Measurements from ENCODE around the gene GAB1. TPM values are rescaled to one million over a fixed set of nuclear protein-coding genes. Genes with fewer than 3 reads are reported as not detected.

The GAB1 gene
- total RNA-seq, 1 experiment from 2014 or later: 26.7 TPM

DNA sequence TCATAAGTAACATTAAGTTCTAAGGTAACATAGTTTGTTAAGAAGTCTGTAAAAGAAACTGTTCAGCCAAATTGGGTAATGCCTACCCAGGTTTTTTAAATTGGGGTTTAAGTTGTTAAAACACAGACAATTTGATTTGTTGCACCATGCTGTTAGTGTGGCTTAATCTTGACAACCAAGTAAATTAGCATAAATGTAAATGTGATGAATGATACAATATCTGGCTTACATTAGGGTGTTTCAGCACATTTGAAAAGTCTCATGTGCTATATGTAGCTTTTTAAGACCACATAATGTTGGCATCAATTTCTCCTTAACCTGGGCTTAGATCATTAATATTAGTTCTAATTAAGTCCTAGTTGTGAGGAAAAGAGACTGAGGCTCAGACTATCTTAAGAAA is 104.4 kb downstream of the GAB1 start:
- no peak for DNase-seq (ENCODE audit: low spot score)
- in situ Hi-C loops (cut with HindIII; ENCODE audit: low sequenced_read_pairs): no loop called here

DNA sequence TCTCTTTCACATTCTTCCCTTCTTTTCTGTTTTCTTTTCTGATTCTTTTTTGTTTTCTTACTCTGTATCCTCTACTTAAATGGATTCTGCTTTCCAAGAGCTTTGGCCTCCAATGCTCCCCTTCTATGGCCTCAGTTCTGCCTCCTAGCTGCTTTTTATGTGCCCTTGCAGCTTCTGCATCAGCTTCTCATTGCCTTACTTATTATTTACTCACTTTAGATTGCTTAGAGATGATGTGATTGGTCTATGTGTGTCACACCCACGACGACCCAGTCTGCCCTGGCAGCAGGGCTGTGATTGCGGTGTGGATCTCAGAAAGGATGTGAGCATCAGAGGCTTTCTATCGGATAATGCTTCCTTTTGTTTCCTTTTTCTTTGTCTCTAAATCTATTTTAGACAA is 105.0 kb downstream of the GAB1 start:
- DNase-seq (ENCODE audit: low spot score): no peak
- in situ Hi-C loops (cut with HindIII; ENCODE audit: low sequenced_read_pairs): no loop called here

DNA sequence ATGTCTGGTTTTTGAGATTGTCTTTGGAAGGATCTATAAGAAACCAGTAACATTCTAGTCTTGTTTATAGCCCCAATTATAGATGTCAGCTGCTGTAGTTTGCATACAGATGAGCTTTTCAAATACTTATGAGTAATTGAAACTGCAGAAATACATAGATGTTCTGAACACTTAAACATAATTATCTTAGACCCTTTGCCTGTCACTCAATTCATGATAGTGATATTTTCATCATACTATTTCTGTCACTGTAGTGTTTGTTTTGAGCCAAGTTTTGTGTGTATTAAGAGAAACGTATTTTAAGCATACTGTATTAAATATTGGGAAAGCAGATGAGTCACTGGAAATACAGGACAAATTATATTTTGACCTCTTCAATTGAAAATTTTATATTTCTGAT is 107.1 kb downstream of the GAB1 start:
- in situ Hi-C loops (cut with HindIII; ENCODE audit: low sequenced_read_pairs): no loop called here
- no peak for DNase-seq (ENCODE audit: low spot score)

DNA sequence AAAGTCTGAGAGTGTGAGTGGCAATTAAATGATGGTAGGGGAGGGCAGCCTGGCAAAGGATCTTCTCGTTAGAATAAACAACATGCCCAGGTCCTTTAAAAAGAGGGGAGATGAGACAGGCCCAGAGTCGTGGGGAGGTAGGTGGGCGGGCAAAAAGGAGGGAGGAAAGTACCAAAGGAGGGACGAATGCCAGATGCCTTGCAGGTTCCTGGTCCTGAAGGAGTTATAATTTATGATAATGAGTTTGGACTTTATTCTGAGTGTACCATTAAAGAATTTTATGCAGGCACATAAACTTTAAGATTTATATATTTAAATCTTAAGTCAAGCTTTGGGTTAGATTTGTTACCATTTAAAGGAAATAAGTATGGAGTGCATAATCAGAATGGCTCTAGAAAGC is 114.5 kb downstream of the GAB1 start:
- in situ Hi-C loops (cut with HindIII; ENCODE audit: low sequenced_read_pairs): no loop called here
- DNase-seq (ENCODE audit: low spot score): no peak

DNA sequence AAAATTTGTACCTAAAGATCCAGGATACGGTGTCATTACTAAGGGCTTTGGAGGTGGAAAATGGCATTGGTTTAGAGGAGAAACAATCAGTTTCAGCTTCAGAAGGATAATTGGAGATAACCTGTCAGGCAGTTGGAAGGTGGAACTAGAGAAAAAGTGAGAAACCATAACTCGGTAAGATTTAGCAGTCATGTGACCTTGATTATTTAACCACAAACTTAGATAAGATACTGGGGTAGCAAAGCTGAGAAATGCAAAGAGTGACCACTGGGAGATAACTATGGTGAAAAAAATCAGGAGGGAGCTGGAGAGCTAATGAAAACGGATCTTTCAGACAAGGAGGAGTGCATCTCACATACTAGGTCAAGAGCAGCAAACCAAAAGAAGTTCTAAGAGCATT is 118.5 kb downstream of the GAB1 start:
- in situ Hi-C loops (cut with HindIII; ENCODE audit: low sequenced_read_pairs): no loop called here
- DNase-seq (ENCODE audit: low spot score): no peak

DNA sequence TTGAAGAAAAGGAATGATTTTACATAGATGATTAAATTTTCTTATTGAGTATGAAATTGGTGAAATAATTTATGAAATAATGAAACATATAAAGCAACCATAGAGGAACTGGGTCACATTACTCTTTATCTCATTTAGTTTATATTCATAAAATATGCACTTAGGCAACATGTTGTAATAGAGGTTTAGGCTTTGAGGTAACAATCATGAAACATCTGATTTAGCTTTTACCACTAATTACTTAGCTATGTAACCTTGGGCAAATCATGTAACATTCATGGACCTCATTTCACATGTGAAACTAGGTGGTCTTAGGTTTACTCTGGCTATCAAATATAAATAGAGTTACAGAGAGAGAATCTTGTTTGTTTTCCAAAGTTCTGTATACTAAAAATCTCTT is 122.3 kb downstream of the GAB1 start:
- in situ Hi-C loops (cut with HindIII; ENCODE audit: low sequenced_read_pairs): no loop called here
- no peak for DNase-seq (ENCODE audit: low spot score)

DNA sequence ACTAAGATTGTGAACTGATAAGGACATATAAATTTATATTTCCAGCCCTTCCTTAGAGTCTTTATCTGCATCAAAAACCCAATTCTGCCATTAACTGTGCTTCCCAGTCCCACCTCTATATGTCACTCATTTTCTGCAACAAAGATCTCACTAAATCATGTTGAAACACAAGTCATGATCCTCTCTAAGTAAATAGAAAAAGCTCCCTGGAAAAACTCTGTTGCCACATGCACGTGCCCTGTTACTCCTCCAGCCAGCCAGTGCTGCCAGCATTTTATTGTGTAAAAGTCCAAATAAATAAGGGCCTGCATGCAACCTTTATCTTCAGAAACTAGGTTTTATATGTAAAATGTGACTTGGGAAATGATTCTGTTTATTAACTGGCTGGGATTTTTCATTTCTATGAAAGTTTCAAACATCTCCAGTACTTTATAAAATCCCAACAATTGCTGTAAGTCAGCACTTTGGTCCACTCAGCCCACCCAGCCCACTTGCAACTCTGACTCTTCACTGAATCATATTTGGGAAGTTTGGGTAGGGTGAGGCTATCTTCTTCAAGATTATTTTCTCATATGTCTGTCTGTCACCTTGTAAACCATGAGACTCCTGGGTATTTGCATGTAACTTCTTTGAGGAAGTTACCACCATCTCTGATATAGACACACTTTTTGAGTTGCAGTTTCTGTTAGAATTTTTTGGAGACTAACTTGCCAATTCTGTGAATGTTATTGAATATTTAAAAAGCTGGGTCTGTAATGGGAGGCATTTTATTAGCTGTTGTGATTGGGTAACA is 136.9 kb downstream of the GAB1 start:
- in situ Hi-C loops (cut with HindIII; ENCODE audit: low sequenced_read_pairs): no loop called here
- DNase-seq (ENCODE audit: low spot score): no peak

DNA sequence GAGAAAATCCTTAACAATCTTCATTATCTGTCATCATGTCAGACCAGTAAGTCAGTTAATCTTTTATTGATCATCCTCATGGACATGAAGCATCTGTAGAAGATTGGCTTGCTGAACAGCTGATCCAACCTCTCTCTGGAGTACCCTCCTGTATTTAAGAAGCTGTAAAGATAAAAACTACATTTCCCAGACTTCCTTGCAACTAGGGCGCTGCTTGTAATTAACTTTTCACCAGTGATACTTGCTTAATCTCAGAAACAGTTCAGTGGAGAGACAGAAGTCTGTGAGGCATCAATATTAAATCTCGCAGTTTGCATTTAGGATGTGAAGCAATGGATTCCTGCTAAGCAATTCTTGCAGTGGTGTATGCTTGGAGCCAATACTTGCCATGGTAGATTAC is 140.8 kb downstream of the GAB1 start:
- no peak for DNase-seq (ENCODE audit: low spot score)
- in situ Hi-C loops (cut with HindIII; ENCODE audit: low sequenced_read_pairs): no loop called here

DNA sequence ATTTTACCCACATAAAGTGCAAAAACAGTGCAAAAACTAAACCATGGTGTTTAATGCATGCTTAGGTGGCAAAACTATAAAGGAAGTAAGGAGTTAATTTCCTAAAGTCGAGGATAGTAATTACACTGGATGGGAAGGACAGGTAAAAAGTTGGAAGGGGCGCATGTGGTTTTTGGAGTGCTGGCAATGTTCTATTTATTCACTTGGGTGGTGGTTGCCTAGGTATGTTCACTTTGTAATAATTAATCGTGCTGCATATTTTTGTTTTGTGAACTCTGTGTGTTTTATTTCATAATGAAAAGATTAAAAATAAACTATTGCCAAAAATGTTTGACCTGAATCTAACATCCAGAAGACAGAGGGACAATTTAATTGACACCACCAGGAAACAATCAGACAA is 144.7 kb downstream of the GAB1 start:
- in situ Hi-C loops (cut with HindIII; ENCODE audit: low sequenced_read_pairs): no loop called here
- DNase-seq (ENCODE audit: low spot score): no peak

DNA sequence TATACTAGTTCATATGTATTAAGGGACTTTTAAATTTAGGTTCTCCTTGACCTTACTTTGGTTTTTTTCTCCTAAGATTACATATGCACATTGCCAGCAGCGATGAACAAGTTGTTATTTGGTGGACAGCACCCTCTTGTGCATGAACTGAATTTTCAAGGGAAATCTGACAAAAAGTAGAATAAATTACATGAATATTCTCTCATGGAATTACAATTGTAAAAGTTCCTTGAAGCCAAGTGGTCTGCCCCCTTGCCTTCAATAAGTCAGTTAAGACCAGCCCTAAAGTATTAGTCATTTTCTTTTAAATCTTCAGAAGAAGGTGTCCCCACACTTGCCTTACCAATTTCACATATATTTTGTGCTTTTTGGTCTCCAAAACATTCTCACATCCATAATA is 146.2 kb downstream of the GAB1 start:
- peak; percentile 56 for DNase-seq (ENCODE audit: low spot score)
- in situ Hi-C loops (cut with HindIII; ENCODE audit: low sequenced_read_pairs): no loop called here

DNA sequence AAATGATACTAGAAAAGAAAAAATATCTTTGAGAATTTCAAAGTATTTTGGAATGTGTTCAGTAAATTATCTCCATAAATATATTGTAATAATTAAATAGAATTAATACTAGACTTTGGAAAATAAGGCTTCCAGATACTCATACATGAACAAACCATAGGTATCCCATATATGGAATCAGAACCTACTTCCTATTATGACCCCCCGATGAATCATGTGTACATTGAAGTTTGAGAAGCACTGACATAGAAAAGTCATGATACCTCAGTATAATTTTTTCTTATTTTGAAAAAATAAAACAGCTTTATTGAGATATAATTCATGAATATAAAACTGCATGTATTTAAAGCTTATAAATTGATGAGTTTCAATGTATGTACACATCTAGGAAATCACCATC is 149.6 kb downstream of the GAB1 start:
- in situ Hi-C loops (cut with HindIII; ENCODE audit: low sequenced_read_pairs): no loop called here
- no peak for DNase-seq (ENCODE audit: low spot score)

DNA sequence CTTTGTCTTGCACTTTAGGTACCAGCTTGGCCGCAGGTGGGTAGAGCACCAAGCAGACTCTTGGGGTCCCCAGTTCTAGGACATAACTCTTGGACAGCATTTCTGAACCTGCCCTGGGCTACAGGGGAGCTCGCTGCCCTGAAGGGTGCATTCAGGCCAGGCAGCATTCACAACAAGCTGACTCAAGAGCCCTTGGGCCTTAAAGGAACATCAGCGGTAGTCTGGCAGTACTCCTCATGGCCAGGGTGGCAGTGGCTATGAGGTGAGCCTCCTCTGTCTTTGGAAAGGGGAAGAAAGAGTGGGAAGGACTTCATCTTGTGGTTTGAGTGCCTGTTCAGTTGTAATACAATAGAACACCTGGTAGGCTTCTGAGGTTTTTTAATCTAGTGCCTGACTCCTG is 152.0 kb downstream of the GAB1 start:
- in situ Hi-C loops (cut with HindIII; ENCODE audit: low sequenced_read_pairs): no loop called here
- no peak for DNase-seq (ENCODE audit: low spot score)

DNA sequence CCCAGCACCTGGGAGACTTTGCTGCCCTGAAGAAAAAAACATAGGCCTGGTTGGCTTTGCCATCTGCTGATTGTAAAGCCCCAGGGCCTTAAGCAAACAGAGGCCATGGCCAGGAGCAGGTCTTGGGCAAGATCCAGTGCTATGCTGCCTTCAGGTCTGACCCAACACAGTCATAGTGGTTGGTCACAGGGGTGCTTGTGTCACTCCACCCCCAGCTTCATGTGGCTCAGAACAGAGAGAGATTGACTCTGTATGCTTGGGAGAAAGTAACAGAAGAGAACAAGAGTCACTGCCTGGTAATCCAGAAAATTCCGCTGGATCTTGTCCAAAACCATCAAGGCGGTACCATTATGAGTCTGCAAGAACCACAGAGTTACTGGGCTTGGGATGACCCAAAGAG is 152.4 kb downstream of the GAB1 start:
- DNase-seq (ENCODE audit: low spot score): no peak
- in situ Hi-C loops (cut with HindIII; ENCODE audit: low sequenced_read_pairs): no loop called here

DNA sequence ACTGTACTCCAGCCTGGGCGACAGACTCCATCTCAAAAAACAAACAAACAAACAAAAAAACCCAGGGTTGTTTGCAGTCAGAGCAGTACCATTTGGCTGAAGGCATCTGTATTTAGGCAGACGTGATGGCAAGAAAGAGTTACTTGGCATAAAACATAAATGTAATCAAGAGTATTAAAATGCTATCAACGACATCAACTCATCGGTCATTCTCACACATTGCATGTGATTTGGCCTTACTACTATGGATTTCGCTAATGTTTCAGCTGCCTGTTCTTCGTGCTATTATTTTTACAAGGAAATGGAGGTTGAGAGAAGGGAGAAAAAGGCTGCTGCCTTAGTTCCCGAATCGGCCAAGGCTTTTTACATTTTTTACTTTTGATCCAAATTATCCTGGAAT is 161.3 kb downstream of the GAB1 start:
- DNase-seq (ENCODE audit: low spot score): no peak
- in situ Hi-C loops (cut with HindIII; ENCODE audit: low sequenced_read_pairs): no loop called here

DNA sequence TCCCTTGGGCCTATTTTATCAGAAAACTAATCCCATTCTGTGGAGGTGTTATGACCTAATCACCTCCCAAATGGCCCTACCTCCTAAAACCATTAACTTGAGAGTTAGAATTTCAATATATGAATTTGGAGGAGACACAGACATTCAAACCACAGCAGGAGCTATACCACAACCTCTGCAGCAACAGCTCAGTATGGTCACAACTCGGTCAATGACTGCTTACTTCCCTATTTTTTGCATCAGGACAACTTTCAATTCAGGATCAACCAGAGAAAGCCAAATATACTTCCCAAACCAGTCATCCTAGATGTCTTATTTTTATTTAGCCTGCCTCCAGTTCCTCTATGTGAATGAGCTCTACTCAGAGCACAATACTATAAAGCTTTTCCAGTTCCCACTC is 165.6 kb downstream of the GAB1 start:
- no peak for DNase-seq (ENCODE audit: low spot score)
- in situ Hi-C loops (cut with HindIII; ENCODE audit: low sequenced_read_pairs): no loop called here

DNA sequence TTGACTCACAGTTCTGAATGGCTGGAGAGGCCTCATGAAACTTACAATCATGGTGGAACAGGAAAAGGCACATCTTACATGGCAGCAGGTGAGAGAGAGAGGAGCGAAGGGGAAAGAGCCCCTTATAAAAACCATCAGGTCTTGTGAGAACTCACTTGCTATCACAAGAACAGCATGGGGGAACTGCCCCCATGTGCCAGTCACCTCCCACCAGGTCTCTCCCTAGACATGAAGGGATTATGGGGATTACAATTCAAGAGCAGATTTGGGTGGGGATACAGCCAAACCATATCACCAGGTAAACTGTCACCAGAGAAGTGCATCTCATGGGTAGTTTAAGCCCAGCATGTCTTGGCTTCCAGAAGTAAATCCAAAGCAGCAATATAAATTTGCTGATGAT is 169.4 kb downstream of the GAB1 start:
- no peak for DNase-seq (ENCODE audit: low spot score)
- in situ Hi-C loops (cut with HindIII; ENCODE audit: low sequenced_read_pairs): no loop called here

DNA sequence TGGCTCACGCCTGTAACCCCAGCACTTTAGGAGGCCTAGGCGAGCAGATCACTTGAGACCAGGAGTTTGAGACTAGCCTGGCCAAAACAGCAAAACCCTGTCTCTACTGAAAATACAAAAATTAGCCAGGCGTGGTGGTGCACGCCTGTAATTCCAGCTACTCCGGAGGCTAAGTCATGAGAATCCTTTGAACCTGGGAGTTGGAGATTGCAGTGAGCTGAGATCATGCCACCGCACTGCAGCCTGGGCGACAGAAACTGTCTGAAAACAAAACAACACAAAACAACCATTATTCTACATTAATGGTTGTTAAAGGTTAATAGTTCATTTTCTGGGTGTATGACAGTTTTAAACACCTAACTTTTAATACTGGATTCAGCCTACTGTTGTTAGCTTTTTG is 175.2 kb downstream of the GAB1 start:
- in situ Hi-C loops (cut with HindIII; ENCODE audit: low sequenced_read_pairs): no loop called here
- no peak for DNase-seq (ENCODE audit: low spot score)

DNA sequence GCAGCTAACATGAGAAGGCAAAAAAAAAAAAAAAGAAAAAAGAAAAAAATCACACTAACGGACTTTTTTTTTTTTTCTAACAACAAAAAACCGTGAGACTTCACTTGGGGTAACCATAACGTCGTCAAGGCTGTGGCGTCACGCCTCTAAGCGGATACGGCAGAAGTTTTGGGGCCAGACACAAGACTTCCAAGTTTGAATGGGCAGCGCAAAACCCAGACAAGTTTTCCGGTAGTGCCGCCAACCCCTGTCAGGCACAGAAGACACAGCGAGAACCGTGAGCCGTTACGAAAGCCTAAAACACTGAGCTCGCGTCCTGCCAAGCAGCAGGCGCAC is 176.3 kb downstream of the GAB1 start:
- DNase-seq (ENCODE audit: low spot score): no peak
- in situ Hi-C loops (cut with HindIII; ENCODE audit: low sequenced_read_pairs): no loop called here

DNA sequence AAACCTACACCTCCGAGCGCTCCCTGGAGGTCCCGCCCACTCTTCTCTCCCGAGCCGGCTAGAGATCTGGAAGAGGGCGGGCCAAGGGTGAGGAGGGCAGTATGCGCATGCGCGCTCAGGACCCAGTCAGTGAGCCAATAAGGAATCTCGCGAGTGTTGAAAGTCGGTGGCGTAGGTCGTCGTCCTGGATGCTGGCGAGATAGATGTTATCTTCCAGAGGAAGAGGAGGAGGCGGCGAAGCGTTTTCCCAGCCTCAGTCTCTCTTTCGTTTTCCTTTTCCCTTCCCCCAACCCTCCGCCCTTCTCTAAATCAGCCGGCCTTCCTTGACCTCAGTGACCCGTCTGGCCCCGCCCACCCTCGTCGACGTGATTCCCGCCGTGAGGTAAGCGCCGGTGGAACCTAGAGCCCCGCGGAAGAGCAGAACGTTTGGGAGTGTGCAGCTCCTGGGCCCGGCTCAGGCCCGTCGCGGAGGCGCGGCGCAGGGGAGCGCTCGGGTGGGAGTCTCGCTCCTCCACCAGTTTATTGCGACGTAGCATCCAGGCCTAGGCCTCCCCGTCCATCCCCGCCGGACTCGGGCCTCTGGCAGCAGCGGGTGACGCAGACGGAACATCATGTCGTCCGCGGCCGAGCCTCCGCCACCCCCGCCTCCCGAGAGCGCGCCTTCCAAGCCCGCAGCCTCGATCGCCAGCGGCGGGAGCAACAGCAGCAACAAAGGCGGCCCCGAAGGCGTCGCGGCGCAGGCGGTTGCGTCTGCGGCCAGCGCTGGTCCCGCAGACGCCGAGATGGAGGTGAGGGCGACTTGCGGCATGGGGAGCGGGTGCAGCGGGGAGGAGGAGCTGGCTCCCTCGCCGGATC is 176.9 kb downstream of the GAB1 start, which contains the start of gene SMARCA5:
Gene SMARCA5, plus strand, starts transcription at position 389 of the 855 bp plus-strand sequence. Its CDS starts 223 bp downstream, at position 612.
- DNase-seq (ENCODE audit: low spot score): peak; percentile 97
- in situ Hi-C loops (cut with HindIII; ENCODE audit: low sequenced_read_pairs): no loop called here

DNA sequence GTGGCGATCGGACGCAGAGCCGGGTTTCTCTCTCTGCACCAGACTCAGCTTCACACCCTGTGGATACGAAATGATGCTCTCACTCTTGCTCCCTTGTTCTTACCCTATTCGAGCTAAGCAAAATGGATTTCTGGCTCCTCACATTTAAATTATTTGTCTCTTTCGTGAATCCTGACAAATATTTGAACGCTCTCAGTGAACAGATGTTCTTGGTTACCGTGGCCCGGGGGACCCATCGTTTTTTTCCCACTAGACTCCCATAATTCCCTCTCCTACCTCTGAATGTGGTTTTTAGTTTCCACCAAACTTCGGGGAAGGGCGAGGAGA is 177.5 kb downstream of the GAB1 start:
- in situ Hi-C loops (cut with HindIII; ENCODE audit: low sequenced_read_pairs): no loop called here
- DNase-seq (ENCODE audit: low spot score): no peak

DNA sequence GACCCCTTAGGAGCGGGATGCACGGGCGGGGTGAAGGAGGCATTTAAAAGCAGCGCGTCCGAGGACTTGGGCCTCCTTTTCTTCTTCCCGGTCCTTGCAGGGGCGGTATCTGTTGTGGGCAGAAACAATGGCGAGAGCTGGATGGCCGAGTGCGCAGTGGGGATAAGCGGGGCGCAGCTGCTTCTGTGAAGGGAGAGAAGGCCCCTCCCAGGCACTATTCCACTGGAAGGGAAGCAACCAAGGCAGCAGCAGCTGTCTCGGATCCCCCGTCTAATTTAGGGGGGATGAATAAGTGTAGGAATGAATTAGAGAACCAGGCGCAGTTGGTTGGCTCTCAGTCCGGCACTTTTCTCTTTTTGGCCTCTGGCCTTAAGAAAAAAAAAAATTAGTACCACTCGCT is 177.8 kb downstream of the GAB1 start:
- peak; percentile 43 for DNase-seq (ENCODE audit: low spot score)
- in situ Hi-C loops (cut with HindIII; ENCODE audit: low sequenced_read_pairs): no loop called here

Measured in G401 (cell line).